HepG2 (cell line): ENCODE measurements around the gene PPP1R18. TPM values are rescaled to one million over a fixed set of nuclear protein-coding genes. Genes with fewer than 3 reads are reported as not detected.

Experiments
- FOXC1 ChIP-seq: sonication (generic); formaldehyde crosslinking; IDR thresholded peaks from 2 replicates; pipeline ENCODE4 v1.8.0; 2022; ENCODE audit warnings: mild to moderate bottlenecking, missing genetic modification reagents, borderline replicate concordance
- ISX ChIP-seq: sonication (generic); formaldehyde crosslinking; conservative IDR thresholded peaks from 2 replicates; pipeline ENCODE4 v1.5.0; 2020; ENCODE audit warnings: missing genetic modification reagents
- ZNF550 ChIP-seq: sonication (generic); formaldehyde crosslinking; IDR thresholded peaks from 2 replicates; pipeline ENCODE4 v1.4.0; 2020; ENCODE audit warnings: mild to moderate bottlenecking, missing genetic modification reagents, borderline replicate concordance
- ZNF672 ChIP-seq: sonication (generic); formaldehyde crosslinking; IDR thresholded peaks from 2 replicates; pipeline ENCODE4 v1.8.1; 2022; ENCODE audit warnings: missing genetic modification reagents
- ZNF749 ChIP-seq: sonication (generic); formaldehyde crosslinking; IDR thresholded peaks from 2 replicates; pipeline ENCODE4 v1.8.0; 2022; ENCODE audit warnings: mild to moderate bottlenecking, missing genetic modification reagents, moderate library complexity, borderline replicate concordance
- polyA plus RNA-seq, 8 experiments: library from polyadenylated mRNA; depleted of rRNA in 3 of 8; stranded (reverse) in 7 of 8; unstranded in 1 of 8; fragments of >200 nt; fragmentation: Illumina TruSeq in 4 of 8; extraction: Trizol in 4 of 8; gene quantifications; 2 replicates each; pipeline versions ENCODE4 v1.2.1 to v1.2.3, GENCODE V29; 2011 to 2016; ENCODE audit warnings: low read depth in 4 of 8, missing spikeins in 1 of 8, mixed read lengths in 1 of 8; ENCODE audit not compliant: insufficient read depth in 1 of 8
- total RNA-seq, 5 experiments: library from RNA; depleted of rRNA; stranded (reverse); fragments of >200 nt; fragmentation: Illumina TruSeq; extraction: Trizol; gene quantifications; 2 replicates each; pipeline ENCODE4 v1.2.3, GENCODE V29; 2016; ENCODE audit warnings: low read depth in 1 of 5
- TF ChIP-seq, protein P1 (sequence below): sonication (generic); formaldehyde crosslinking; IDR thresholded peaks from 2 replicates; pipeline ENCODE4 v1.5.0; 2020; ENCODE audit warnings: mild to moderate bottlenecking, missing genetic modification reagents, borderline replicate concordance
- TF ChIP-seq, protein P2 (sequence below): sonication (generic); formaldehyde crosslinking; IDR thresholded peaks from 2 replicates; pipeline ENCODE4 v1.4.0; 2020; ENCODE audit warnings: mild to moderate bottlenecking, missing genetic modification reagents
- TF ChIP-seq, protein P3 (sequence below): sonication (generic); formaldehyde crosslinking; IDR thresholded peaks from 2 replicates; pipeline ENCODE4 v1.8.0; 2022; ENCODE audit warnings: low read depth, missing genetic modification reagents
- TF ChIP-seq, protein P4 (sequence below): sonication (generic); formaldehyde crosslinking; IDR thresholded peaks from 2 replicates; pipeline ENCODE4 v1.8.0; 2022; ENCODE audit warnings: mild to moderate bottlenecking, missing genetic modification reagents, moderate library complexity
- TF ChIP-seq, protein P5 (sequence below): sonication (generic); formaldehyde crosslinking; IDR thresholded peaks from 2 replicates; pipeline ENCODE4 v1.8.0; 2022; ENCODE audit warnings: mild to moderate bottlenecking, missing genetic modification reagents, moderate library complexity
- TF ChIP-seq, protein P6 (sequence below): IDR thresholded peaks from 2 replicates; pipeline ENCODE4 v1.6.1; 2016; ENCODE audit warnings: low read depth, missing genetic modification reagents, missing compliant biosample characterization
- TF ChIP-seq, protein P7 (sequence below): sonication (generic); formaldehyde crosslinking; IDR thresholded peaks from 2 replicates; pipeline ENCODE4 v1.8.0; 2023; ENCODE audit warnings: mild to moderate bottlenecking, missing genetic modification reagents

The PPP1R18 gene
- total and polyA plus RNA-seq, 2 of the 13 experiments (the other 11 are each of a cell fraction or from before 2014, with no cell fraction given): 4.9 to 9.2 TPM

DNA sequence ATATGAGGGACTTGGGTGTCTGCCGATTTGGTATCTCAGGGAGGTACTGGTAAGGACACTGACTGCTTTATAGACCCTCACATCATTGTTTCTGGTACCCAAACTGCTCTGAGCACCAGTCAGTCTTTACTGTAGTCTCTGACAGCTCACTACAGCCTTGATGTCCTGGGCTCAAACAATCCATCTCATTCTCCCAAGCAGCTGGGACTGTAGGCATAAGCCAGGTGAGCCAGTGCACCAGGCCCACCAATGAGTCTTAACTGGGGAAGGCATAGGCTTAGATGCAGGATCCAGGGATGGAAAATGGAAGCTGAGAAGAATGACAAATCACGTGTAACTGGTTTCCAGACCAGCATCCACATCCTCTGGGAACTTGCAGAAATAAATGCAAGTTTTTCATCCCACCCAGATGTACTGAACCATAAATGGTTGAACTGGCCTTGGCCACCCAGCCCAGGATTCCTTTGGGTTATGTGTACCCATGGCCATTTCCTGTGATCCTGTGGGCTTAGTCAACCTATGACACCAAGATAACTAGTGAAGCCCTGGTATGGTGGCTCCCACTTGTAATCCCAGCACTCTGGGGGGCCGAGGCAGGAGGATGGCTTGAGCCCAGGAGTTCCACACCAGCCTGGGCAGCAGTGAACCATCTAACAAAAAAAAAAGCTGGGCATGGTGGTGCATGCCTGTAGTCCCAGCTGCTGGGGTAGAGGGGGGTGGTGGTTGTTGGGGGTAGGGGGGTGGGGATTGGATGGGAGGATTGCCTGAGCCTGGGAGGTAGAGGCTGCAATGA lies 39.5 kb upstream of the PPP1R18 start (continued):
- TF ChIP-seq FOXC1 (CRISPR knock-in tag): peak; percentile 41; the same call in 1 of the 2 replicates
- TF ChIP-seq, protein P1, sequence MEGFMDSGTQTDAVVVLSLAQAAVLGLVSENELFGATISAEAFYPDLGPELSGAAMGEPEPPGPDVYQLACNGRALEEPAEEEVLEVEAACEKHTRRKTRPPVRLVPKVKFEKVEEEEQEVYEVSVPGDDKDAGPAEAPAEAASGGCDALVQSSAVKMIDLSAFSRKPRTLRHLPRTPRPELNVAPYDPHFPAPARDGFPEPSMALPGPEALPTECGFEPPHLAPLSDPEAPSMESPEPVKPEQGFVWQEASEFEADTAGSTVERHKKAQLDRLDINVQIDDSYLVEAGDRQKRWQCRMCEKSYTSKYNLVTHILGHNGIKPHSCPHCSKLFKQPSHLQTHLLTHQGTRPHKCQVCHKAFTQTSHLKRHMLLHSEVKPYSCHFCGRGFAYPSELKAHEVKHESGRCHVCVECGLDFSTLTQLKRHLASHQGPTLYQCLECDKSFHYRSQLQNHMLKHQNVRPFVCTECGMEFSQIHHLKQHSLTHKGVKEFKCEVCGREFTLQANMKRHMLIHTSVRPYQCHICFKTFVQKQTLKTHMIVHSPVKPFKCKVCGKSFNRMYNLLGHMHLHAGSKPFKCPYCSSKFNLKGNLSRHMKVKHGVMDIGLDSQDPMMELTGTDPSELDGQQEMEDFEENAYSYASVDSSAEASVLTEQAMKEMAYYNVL: no peak
- TF ChIP-seq, protein P2, sequence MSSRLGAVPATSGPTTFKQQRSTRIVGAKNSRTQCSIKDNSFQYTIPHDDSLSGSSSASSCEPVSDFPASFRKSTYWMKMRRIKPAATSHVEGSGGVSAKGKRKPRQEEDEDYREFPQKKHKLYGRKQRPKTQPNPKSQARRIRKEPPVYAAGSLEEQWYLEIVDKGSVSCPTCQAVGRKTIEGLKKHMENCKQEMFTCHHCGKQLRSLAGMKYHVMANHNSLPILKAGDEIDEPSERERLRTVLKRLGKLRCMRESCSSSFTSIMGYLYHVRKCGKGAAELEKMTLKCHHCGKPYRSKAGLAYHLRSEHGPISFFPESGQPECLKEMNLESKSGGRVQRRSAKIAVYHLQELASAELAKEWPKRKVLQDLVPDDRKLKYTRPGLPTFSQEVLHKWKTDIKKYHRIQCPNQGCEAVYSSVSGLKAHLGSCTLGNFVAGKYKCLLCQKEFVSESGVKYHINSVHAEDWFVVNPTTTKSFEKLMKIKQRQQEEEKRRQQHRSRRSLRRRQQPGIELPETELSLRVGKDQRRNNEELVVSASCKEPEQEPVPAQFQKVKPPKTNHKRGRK: no peak
- TF ChIP-seq, protein P3, sequence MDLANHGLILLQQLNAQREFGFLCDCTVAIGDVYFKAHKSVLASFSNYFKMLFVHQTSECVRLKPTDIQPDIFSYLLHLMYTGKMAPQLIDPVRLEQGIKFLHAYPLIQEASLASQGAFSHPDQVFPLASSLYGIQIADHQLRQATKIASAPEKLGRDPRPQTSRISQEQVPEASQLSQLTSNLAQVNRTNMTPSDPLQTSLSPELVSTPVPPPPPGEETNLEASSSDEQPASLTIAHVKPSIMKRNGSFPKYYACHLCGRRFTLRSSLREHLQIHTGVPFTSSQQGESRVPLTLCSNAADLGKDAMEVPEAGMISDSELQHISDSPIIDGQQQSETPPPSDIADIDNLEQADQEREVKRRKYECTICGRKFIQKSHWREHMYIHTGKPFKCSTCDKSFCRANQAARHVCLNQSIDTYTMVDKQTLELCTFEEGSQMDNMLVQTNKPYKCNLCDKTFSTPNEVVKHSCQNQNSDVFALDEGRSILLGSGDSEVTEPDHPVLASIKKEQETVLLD (CRISPR knock-in tag): 0 out of 2 replicates have a peak, but pooled peaks have one; percentile 2
- TF ChIP-seq, protein P4, sequence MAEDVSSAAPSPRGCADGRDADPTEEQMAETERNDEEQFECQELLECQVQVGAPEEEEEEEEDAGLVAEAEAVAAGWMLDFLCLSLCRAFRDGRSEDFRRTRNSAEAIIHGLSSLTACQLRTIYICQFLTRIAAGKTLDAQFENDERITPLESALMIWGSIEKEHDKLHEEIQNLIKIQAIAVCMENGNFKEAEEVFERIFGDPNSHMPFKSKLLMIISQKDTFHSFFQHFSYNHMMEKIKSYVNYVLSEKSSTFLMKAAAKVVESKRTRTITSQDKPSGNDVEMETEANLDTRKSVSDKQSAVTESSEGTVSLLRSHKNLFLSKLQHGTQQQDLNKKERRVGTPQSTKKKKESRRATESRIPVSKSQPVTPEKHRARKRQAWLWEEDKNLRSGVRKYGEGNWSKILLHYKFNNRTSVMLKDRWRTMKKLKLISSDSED: 0 out of 2 replicates have a peak, but pooled peaks have one; percentile 54
- TF ChIP-seq, protein P5, sequence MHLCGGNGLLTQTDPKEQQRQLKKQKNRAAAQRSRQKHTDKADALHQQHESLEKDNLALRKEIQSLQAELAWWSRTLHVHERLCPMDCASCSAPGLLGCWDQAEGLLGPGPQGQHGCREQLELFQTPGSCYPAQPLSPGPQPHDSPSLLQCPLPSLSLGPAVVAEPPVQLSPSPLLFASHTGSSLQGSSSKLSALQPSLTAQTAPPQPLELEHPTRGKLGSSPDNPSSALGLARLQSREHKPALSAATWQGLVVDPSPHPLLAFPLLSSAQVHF: 0 out of 2 replicates have a peak, but pooled peaks have one; percentile 32
- TF ChIP-seq ZNF550 (CRISPR knock-in tag): no peak
- no peak for TF ChIP-seq ISX
- TF ChIP-seq, protein P6, sequence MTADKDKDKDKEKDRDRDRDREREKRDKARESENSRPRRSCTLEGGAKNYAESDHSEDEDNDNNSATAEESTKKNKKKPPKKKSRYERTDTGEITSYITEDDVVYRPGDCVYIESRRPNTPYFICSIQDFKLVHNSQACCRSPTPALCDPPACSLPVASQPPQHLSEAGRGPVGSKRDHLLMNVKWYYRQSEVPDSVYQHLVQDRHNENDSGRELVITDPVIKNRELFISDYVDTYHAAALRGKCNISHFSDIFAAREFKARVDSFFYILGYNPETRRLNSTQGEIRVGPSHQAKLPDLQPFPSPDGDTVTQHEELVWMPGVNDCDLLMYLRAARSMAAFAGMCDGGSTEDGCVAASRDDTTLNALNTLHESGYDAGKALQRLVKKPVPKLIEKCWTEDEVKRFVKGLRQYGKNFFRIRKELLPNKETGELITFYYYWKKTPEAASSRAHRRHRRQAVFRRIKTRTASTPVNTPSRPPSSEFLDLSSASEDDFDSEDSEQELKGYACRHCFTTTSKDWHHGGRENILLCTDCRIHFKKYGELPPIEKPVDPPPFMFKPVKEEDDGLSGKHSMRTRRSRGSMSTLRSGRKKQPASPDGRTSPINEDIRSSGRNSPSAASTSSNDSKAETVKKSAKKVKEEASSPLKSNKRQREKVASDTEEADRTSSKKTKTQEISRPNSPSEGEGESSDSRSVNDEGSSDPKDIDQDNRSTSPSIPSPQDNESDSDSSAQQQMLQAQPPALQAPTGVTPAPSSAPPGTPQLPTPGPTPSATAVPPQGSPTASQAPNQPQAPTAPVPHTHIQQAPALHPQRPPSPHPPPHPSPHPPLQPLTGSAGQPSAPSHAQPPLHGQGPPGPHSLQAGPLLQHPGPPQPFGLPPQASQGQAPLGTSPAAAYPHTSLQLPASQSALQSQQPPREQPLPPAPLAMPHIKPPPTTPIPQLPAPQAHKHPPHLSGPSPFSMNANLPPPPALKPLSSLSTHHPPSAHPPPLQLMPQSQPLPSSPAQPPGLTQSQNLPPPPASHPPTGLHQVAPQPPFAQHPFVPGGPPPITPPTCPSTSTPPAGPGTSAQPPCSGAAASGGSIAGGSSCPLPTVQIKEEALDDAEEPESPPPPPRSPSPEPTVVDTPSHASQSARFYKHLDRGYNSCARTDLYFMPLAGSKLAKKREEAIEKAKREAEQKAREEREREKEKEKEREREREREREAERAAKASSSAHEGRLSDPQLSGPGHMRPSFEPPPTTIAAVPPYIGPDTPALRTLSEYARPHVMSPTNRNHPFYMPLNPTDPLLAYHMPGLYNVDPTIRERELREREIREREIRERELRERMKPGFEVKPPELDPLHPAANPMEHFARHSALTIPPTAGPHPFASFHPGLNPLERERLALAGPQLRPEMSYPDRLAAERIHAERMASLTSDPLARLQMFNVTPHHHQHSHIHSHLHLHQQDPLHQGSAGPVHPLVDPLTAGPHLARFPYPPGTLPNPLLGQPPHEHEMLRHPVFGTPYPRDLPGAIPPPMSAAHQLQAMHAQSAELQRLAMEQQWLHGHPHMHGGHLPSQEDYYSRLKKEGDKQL (CRISPR knock-in tag): peak; percentile 39; the same call in 1 of the 2 replicates
- peak; percentile 48; the same call in 1 of the 2 replicates for TF ChIP-seq ZNF749
- TF ChIP-seq ZNF672: peak; percentile 21; the same call in 1 of the 2 replicates
- TF ChIP-seq, protein P7, sequence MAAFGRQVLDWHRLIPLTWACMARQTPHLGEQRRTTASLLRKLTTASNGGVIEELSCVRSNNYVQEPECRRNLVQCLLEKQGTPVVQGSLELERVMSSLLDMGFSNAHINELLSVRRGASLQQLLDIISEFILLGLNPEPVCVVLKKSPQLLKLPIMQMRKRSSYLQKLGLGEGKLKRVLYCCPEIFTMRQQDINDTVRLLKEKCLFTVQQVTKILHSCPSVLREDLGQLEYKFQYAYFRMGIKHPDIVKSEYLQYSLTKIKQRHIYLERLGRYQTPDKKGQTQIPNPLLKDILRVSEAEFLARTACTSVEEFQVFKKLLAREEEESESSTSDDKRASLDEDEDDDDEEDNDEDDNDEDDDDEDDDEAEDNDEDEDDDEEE: no peak
